ENCODE results near the gene HDAC5.
"Not testable (repeated sequence)": the region's sequence is repeated elsewhere in the genome, so short reads cannot be mapped to it uniquely, and the experiment has no call there.

- not testable (repeated sequence) for TF ChIP-seq CTCF (IDR thresholded peaks at IDR 0.05; ENCODE audit: low read depth, low read length); EZH2phosphoT487 (IDR thresholded peaks at IDR 0.05; ENCODE audit: low read depth)
Measured at GRCh38 chr17:44143921-44144320, 20.5 kb upstream of the HDAC5 start.

Measured in OCI-LY3 (cell line).